DMS79 (cell line): ENCODE results near the gene POLR3B.
A peak's percentile ranks its signal among the peaks of the same experiment; 100 is the strongest.
"Not testable (repeated sequence)": the region's sequence is repeated elsewhere in the genome, so short reads cannot be mapped to it uniquely, and the experiment has no call there.

Experiments
- DNase-seq: peaks from one replicate; lab custom pipeline; 2025; lab: John Stamatoyannopoulos, UW

POLR3B gene

GRCh38 chr12:106461730-106462129, 104.2 kb downstream of the POLR3B start:
- DNase-seq: no peak

GRCh38 chr12:106465605-106466004, 108.1 kb downstream of the POLR3B start:
- not testable (repeated sequence) for DNase-seq

- DNase-seq: not testable (repeated sequence)
Measured at GRCh38 chr12:106475662-106476061, 118.1 kb downstream of the POLR3B start.

- not testable (repeated sequence) for DNase-seq
Measured at GRCh38 chr12:106477627-106478026, 120.1 kb downstream of the POLR3B start.

GRCh38 chr12:106480251-106480650, 122.7 kb downstream of the POLR3B start:
- DNase-seq: no peak

- no peak for DNase-seq
Measured at GRCh38 chr12:106481246-106481645, 123.7 kb downstream of the POLR3B start.

GRCh38 chr12:106487664-106488063, 130.1 kb downstream of the POLR3B start:
- DNase-seq: no peak

- no peak for DNase-seq
Measured at GRCh38 chr12:106488884-106489283, 131.3 kb downstream of the POLR3B start.

GRCh38 chr12:106490264-106490663, 132.7 kb downstream of the POLR3B start:
- no peak for DNase-seq

GRCh38 chr12:106492857-106493256, 135.3 kb downstream of the POLR3B start:
- DNase-seq: no peak

- DNase-seq: peak; percentile 57
Measured at GRCh38 chr12:106493531-106493930, 136.0 kb downstream of the POLR3B start.

- DNase-seq: no peak
Measured at GRCh38 chr12:106495354-106495965, 137.9 kb downstream of the POLR3B start.

GRCh38 chr12:106498056-106498455, 140.5 kb downstream of the POLR3B start:
- no peak for DNase-seq

GRCh38 chr12:106499628-106500027, 142.1 kb downstream of the POLR3B start:
- no peak for DNase-seq

GRCh38 chr12:106506691-106507090, 149.1 kb downstream of the POLR3B start:
- DNase-seq: no peak

- no peak for DNase-seq
Measured at GRCh38 chr12:106508966-106509365, 151.4 kb downstream of the POLR3B start.

GRCh38 chr12:106511365-106511764, 153.8 kb downstream of the POLR3B start:
- DNase-seq: no peak

GRCh38 chr12:106517314-106517713, 159.8 kb downstream of the POLR3B start:
- no peak for DNase-seq

- no peak for DNase-seq
Measured at GRCh38 chr12:106519607-106520021, 162.1 kb downstream of the POLR3B start.

- no peak for DNase-seq
Measured at GRCh38 chr12:106521901-106522300, 164.4 kb downstream of the POLR3B start.

- DNase-seq: no peak
Measured at GRCh38 chr12:106522708-106523107, 165.2 kb downstream of the POLR3B start.

GRCh38 chr12:106527356-106527755, 169.8 kb downstream of the POLR3B start:
- DNase-seq: no peak

GRCh38 chr12:106541201-106541600, 183.7 kb downstream of the POLR3B start:
- DNase-seq: no peak

GRCh38 chr12:106551410-106551809, 193.9 kb downstream of the POLR3B start:
- DNase-seq: no peak
